ENCODE data around the gene NBPF9.
"Not testable (repeated sequence)": the region's sequence is repeated elsewhere in the genome, so short reads cannot be mapped to it uniquely, and the experiment has no call there.

- TF ChIP-seq CTCF, POLR2A (IDR thresholded peaks at IDR 0.05): not testable (repeated sequence)
Observed at GRCh38 chr1:149126555-149127145, 23.3 kb upstream of the NBPF9 start.

All from lower leg skin (tissue), 3 donors.